Measurements from ENCODE around the gene SERPINB1. TPM values are rescaled to one million over a fixed set of nuclear protein-coding genes. Genes with fewer than 3 reads are reported as not detected.
A peak's percentile ranks its signal among the peaks of the same experiment; 100 is the strongest.

The SERPINB1 gene
- total RNA-seq (ENCODE audit: unreplicated experiment): 8.2 TPM
- long read RNA-seq, transcript SERPINB1-201 (7 exons, 2,619 nt): major isoform, 13 of 13 reads
- long read RNA-seq, partial matches to known transcripts: 0 of 13 reads
- long read RNA-seq, other reads (novel, unspliced or antisense): 0 of 13 reads

DNA sequence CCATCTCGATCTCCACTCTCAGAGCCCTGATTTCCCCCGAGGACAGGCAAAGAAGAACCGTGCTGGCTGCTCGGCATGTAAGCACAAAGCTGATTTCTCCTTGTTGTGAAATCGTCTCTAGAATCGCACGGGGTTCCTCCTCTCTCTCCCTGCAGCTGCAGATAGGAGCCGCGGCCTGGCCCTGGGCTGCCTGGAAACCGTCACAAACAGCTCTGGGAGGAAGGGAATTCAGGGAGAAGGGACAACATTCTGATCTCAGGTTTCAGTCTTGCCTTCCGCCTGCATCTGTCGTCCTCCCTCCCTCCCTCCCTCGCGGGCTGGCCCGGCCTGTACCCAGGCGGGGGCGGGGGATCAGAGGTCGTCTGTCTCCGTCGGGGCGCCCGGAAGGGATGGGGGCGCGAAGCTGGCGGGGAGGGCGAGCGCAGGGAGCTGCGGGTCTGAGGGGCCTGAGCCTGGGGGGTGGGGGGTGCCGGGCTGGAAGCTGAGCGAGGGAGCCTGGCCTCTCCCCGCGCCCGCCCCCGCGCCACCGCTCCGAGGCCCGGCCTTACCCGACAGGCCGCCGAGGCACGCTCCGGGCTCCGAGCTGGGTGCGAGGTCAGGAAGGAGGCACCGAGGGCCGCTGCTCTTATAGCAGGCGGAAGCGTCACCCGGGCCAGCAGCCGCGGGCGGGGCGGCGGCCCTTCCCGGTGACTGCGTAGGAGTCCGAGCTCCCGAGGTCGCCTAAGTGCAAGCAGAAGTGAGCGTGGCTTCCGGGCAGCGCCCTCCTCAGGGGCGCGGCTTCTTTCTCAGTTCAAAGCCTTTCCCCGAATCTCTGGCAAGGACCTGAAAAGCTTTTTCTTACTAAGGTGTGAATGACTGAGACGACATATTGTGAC lies at the start of gene SERPINB1:
SERPINB1 (minus strand) TSS at position 600 of the 875 bp plus-strand sequence. CDS start 1,277 bp downstream, outside the sequence.
- H3K4me1 Mint-ChIP-seq (ENCODE audit: low read depth, unreplicated experiment): peaks cover 17% of the 10 kb centered on the region
- H3K4me3 Mint-ChIP-seq (ENCODE audit: unreplicated experiment): peak within 1 kb of the TSS; percentile 93
- H3K27me3 Mint-ChIP-seq (ENCODE audit: unreplicated experiment): peaks cover 2% of the 10 kb centered on the region
- DNase-seq: peak; percentile 88
- H3K9me3 Mint-ChIP-seq (ENCODE audit: unreplicated experiment): peaks cover 6% of the 10 kb centered on the region
- H3K36me3 Mint-ChIP-seq (ENCODE audit: unreplicated experiment): no peaks in the 10 kb centered on the region
- TF ChIP-seq, protein P1, sequence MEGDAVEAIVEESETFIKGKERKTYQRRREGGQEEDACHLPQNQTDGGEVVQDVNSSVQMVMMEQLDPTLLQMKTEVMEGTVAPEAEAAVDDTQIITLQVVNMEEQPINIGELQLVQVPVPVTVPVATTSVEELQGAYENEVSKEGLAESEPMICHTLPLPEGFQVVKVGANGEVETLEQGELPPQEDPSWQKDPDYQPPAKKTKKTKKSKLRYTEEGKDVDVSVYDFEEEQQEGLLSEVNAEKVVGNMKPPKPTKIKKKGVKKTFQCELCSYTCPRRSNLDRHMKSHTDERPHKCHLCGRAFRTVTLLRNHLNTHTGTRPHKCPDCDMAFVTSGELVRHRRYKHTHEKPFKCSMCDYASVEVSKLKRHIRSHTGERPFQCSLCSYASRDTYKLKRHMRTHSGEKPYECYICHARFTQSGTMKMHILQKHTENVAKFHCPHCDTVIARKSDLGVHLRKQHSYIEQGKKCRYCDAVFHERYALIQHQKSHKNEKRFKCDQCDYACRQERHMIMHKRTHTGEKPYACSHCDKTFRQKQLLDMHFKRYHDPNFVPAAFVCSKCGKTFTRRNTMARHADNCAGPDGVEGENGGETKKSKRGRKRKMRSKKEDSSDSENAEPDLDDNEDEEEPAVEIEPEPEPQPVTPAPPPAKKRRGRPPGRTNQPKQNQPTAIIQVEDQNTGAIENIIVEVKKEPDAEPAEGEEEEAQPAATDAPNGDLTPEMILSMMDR (IDR thresholded peaks at IDR 0.05; ENCODE audit: partially characterized antibody, unreplicated experiment): no peak
- H3K27ac Mint-ChIP-seq (ENCODE audit: unreplicated experiment): peak within 1 kb of the TSS; percentile 98

- peaks cover 16% of the 10 kb centered on the region for H3K36me3 Mint-ChIP-seq (ENCODE audit: unreplicated experiment)
- H3K4me1 Mint-ChIP-seq (ENCODE audit: low read depth, unreplicated experiment): no peaks in the 10 kb centered on the region
- H3K4me3 Mint-ChIP-seq (ENCODE audit: unreplicated experiment): no peak overlapping the region
- H3K27me3 Mint-ChIP-seq (ENCODE audit: unreplicated experiment): peaks cover 2% of the 10 kb centered on the region
- TF ChIP-seq, protein P1 (IDR thresholded peaks at IDR 0.05; ENCODE audit: partially characterized antibody, unreplicated experiment): no peak
- DNase-seq: no peak
- H3K9me3 Mint-ChIP-seq (ENCODE audit: unreplicated experiment): peaks cover 2% of the 10 kb centered on the region
- H3K27ac Mint-ChIP-seq (ENCODE audit: unreplicated experiment): no peak overlapping the region
Measured at GRCh38 chr6:2890976-2891767, 49.5 kb upstream of the SERPINB1 start.

DNA sequence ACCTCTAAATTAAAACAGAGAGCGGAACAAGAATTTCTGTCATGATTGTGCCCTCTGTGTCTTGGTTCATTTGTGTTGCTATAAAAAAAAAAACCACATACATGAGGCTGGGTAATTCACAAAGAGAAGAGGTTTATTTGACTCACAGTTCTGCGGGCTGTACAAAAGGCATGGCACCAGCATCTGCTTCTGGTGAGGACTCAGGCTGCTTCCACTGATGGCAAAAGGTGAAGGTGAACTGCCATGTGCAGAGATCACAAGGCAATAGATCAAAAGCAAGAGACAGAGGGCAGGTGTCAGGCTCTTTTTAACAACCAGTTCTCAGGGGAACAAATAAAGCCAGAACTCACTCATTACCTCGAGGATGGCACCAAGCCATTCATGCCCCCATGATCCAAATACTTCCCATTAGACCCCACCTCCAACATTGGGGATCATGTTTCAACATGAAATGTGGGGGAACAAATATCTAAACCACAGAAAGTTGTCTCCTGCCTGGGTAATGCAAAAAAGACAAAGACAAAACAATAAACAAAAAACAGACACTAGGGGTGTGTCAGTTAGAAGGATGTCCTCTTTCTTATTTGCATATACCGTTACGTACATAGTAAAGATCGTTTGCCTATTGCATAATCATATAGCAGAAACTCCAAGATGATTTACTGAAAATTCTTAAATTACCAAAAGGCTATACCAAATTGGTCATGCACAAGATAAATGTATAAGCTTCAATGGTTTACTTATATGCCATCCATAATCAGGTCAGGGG lies 44.5 kb upstream of the SERPINB1 start:
- DNase-seq: no peak
- peaks cover 2% of the 10 kb centered on the region for H3K27me3 Mint-ChIP-seq (ENCODE audit: unreplicated experiment)
- TF ChIP-seq, protein P1 (IDR thresholded peaks at IDR 0.05; ENCODE audit: partially characterized antibody, unreplicated experiment): no peak
- peaks cover 3% of the 10 kb centered on the region for H3K9me3 Mint-ChIP-seq (ENCODE audit: unreplicated experiment)
- H3K4me3 Mint-ChIP-seq (ENCODE audit: unreplicated experiment): no peak overlapping the region
- peaks cover 18% of the 10 kb centered on the region for H3K36me3 Mint-ChIP-seq (ENCODE audit: unreplicated experiment)
- H3K4me1 Mint-ChIP-seq (ENCODE audit: low read depth, unreplicated experiment): no peaks in the 10 kb centered on the region
- no peak overlapping the region for H3K27ac Mint-ChIP-seq (ENCODE audit: unreplicated experiment)

GRCh38 chr6:2884804-2885203 lies 43.1 kb upstream of the SERPINB1 start:
- Mint-ChIP-seq H3K4me1 (ENCODE audit: low read depth, unreplicated experiment) (no peaks in the 10 kb centered on the region), H3K27ac (ENCODE audit: unreplicated experiment) (no peak overlapping the region), H3K4me3 (ENCODE audit: unreplicated experiment) (no peak overlapping the region), H3K27me3 (ENCODE audit: unreplicated experiment) (peaks cover 2% of the 10 kb centered on the region), H3K36me3 (ENCODE audit: unreplicated experiment) (peaks cover 23% of the 10 kb centered on the region), H3K9me3 (ENCODE audit: unreplicated experiment) (peaks cover 3% of the 10 kb centered on the region)
- TF ChIP-seq, protein P1 (IDR thresholded peaks at IDR 0.05; ENCODE audit: partially characterized antibody, unreplicated experiment): no peak
- DNase-seq: no peak
